ENCODE measurements around the gene NPAS3.

NPAS3 gene

GRCh38 chr14:33515899-33516298, 577.2 kb downstream of the NPAS3 start:
- no peak overlapping the region for H3K27ac ChIP-seq (ENCODE audit: low read length)
- H3K36me3 ChIP-seq (ENCODE audit: insufficient read depth, low read length) = no peaks in the 10 kb centered on the region
- no peak overlapping the region for H3K9ac ChIP-seq (ENCODE audit: low read depth, low read length)
- no peaks in the 10 kb centered on the region for H3K79me2 ChIP-seq (ENCODE audit: insufficient read depth, low read length)
- TF ChIP-seq CTCF (IDR thresholded peaks at IDR 0.05; ENCODE audit: borderline replicate concordance, extremely low read depth, low read length, poor library complexity, severe bottlenecking) (no peak), EZH2 (IDR thresholded peaks at IDR 0.05; ENCODE audit: borderline replicate concordance, low read depth, low read length, severe bottlenecking) (no peak)
- peaks cover 23% of the 10 kb centered on the region for H3K27me3 ChIP-seq (ENCODE audit: insufficient read depth, low read length, poor library complexity)
- H3K4me1 ChIP-seq (ENCODE audit: insufficient read depth, low read length) = no peaks in the 10 kb centered on the region
- ATAC-seq (ENCODE audit: insufficient read depth, low read depth) (no peak), DNase-seq (no peak)
- no peaks in the 10 kb centered on the region for H4K20me1 ChIP-seq (ENCODE audit: insufficient read depth, low read length)
- H2AFZ ChIP-seq (ENCODE audit: low read depth, low read length) = no peak overlapping the region
- no peak overlapping the region for H3K4me2 ChIP-seq (ENCODE audit: insufficient read depth, low read length)
- H3K9me3 ChIP-seq (ENCODE audit: insufficient read depth, low read length, severe bottlenecking) = no peaks in the 10 kb centered on the region
- no peak overlapping the region for H3K4me3 ChIP-seq (ENCODE audit: low read depth in 1 of 2, low read length in 2 of 2)

- TF ChIP-seq EZH2 (IDR thresholded peaks at IDR 0.05; ENCODE audit: borderline replicate concordance, low read depth, low read length, severe bottlenecking) = no peak
- TF ChIP-seq CTCF (IDR thresholded peaks at IDR 0.05; ENCODE audit: borderline replicate concordance, extremely low read depth, low read length, poor library complexity, severe bottlenecking) = no peak
- no peak overlapping the region for H3K9ac ChIP-seq (ENCODE audit: low read depth, low read length)
- H3K27me3 ChIP-seq (ENCODE audit: insufficient read depth, low read length, poor library complexity) = peaks cover 28% of the 10 kb centered on the region
- no peaks in the 10 kb centered on the region for H3K79me2 ChIP-seq (ENCODE audit: insufficient read depth, low read length)
- ATAC-seq (ENCODE audit: insufficient read depth, low read depth) (no peak), DNase-seq (no peak)
- H3K4me1 ChIP-seq (ENCODE audit: insufficient read depth, low read length) = no peaks in the 10 kb centered on the region
- no peaks in the 10 kb centered on the region for H3K36me3 ChIP-seq (ENCODE audit: insufficient read depth, low read length)
- no peak overlapping the region for H3K4me2 ChIP-seq (ENCODE audit: insufficient read depth, low read length)
- H2AFZ ChIP-seq (ENCODE audit: low read depth, low read length) = no peak overlapping the region
- H3K9me3 ChIP-seq (ENCODE audit: insufficient read depth, low read length, severe bottlenecking) = no peaks in the 10 kb centered on the region
- no peak overlapping the region for H3K27ac ChIP-seq (ENCODE audit: low read length)
- H3K4me3 ChIP-seq (ENCODE audit: low read depth in 1 of 2, low read length in 2 of 2) = no peak overlapping the region
- H4K20me1 ChIP-seq (ENCODE audit: insufficient read depth, low read length) = no peaks in the 10 kb centered on the region
Observed at GRCh38 chr14:33516898-33517436, 578.3 kb downstream of the NPAS3 start.

- no peak overlapping the region for H3K4me2 ChIP-seq (ENCODE audit: insufficient read depth, low read length)
- no peaks in the 10 kb centered on the region for H3K79me2 ChIP-seq (ENCODE audit: insufficient read depth, low read length)
- no peaks in the 10 kb centered on the region for H3K9me3 ChIP-seq (ENCODE audit: insufficient read depth, low read length, severe bottlenecking)
- DNase-seq (no peak), ATAC-seq (ENCODE audit: insufficient read depth, low read depth) (no peak)
- no peaks in the 10 kb centered on the region for H3K4me1 ChIP-seq (ENCODE audit: insufficient read depth, low read length)
- no peak overlapping the region for H2AFZ ChIP-seq (ENCODE audit: low read depth, low read length)
- no peak overlapping the region for H3K4me3 ChIP-seq (ENCODE audit: low read depth in 1 of 2, low read length in 2 of 2)
- H3K36me3 ChIP-seq (ENCODE audit: insufficient read depth, low read length) = no peaks in the 10 kb centered on the region
- H3K27me3 ChIP-seq (ENCODE audit: insufficient read depth, low read length, poor library complexity) = peaks cover 27% of the 10 kb centered on the region
- H4K20me1 ChIP-seq (ENCODE audit: insufficient read depth, low read length) = no peaks in the 10 kb centered on the region
- no peak overlapping the region for H3K9ac ChIP-seq (ENCODE audit: low read depth, low read length)
- no peak for TF ChIP-seq CTCF (IDR thresholded peaks at IDR 0.05; ENCODE audit: borderline replicate concordance, extremely low read depth, low read length, poor library complexity, severe bottlenecking)
- H3K27ac ChIP-seq (ENCODE audit: low read length) = no peak overlapping the region
Observed at GRCh38 chr14:33521192-33521591, 582.5 kb downstream of the NPAS3 start.

- DNase-seq (no peak), ATAC-seq (ENCODE audit: insufficient read depth, low read depth) (no peak)
- Histone ChIP-seq H4K20me1 (ENCODE audit: insufficient read depth, low read length) (no peaks in the 10 kb centered on the region), H3K79me2 (ENCODE audit: insufficient read depth, low read length) (no peaks in the 10 kb centered on the region), H3K27me3 (ENCODE audit: insufficient read depth, low read length, poor library complexity) (peaks cover 14% of the 10 kb centered on the region), H3K4me1 (ENCODE audit: insufficient read depth, low read length) (no peaks in the 10 kb centered on the region), H3K9ac (ENCODE audit: low read depth, low read length) (no peak overlapping the region), H3K27ac (ENCODE audit: low read length) (no peak overlapping the region), H3K9me3 (ENCODE audit: insufficient read depth, low read length, severe bottlenecking) (no peaks in the 10 kb centered on the region), H3K4me2 (ENCODE audit: insufficient read depth, low read length) (no peak overlapping the region), H3K4me3 (ENCODE audit: low read depth in 1 of 2, low read length in 2 of 2) (no peak overlapping the region), H3K36me3 (ENCODE audit: insufficient read depth, low read length) (no peaks in the 10 kb centered on the region), H2AFZ (ENCODE audit: low read depth, low read length) (no peak overlapping the region)
- TF ChIP-seq EZH2 (IDR thresholded peaks at IDR 0.05; ENCODE audit: borderline replicate concordance, low read depth, low read length, severe bottlenecking) (no peak), CTCF (IDR thresholded peaks at IDR 0.05; ENCODE audit: borderline replicate concordance, extremely low read depth, low read length, poor library complexity, severe bottlenecking) (no peak)
Observed at GRCh38 chr14:33524244-33524643, 585.6 kb downstream of the NPAS3 start.

All from DND-41 (cell line).